Neutrophil (primary cell): ENCODE measurements around the gene CATSPER3.

Source experiments
- H3K27ac ChIP-seq: fragments of 200-600 bp; sonication (generic); 2 replicates; pipeline ENCODE4 v1.5.1; 2016; ENCODE audit warnings: mild to moderate bottlenecking, moderate library complexity
- H3K27me3 ChIP-seq: fragments of 200-600 bp; sonication (generic); 2 replicates; pipeline ENCODE4 v1.6.0; 2016; ENCODE audit warnings: mild to moderate bottlenecking
- H3K36me3 ChIP-seq: fragments of 200-600 bp; sonication (generic); 2 replicates; pipeline ENCODE4 v1.5.1; 2017
- H3K4me1 ChIP-seq, 2 experiments: fragments of 200-600 bp in 1 of 2; sonication (generic) in 1 of 2; 1 replicate in 1 of 2; 2 replicates in 1 of 2; pipeline versions ENCODE4 v1.5.1 to v1.6.1; 2013 to 2016; ENCODE audit warnings: low read depth in 1 of 2, low read length in 1 of 2, mild to moderate bottlenecking in 1 of 2, moderate library complexity in 1 of 2; ENCODE audit not compliant: control insufficient read depth in 1 of 2, insufficient read depth in 1 of 2
- H3K4me3 ChIP-seq, 2 experiments: fragments of 200-600 bp in 1 of 2; sonication (generic) in 1 of 2; 1 replicate in 1 of 2; 2 replicates in 1 of 2; pipeline ENCODE4 v1.5.1; 2013 to 2016; ENCODE audit warnings: low read depth in 1 of 2, low read length in 1 of 2, mild to moderate bottlenecking in 1 of 2, moderate library complexity in 1 of 2
- H3K9me3 ChIP-seq: fragments of 200-600 bp; sonication (generic); 2 replicates; pipeline ENCODE4 v1.5.1; 2016
- CTCF ChIP-seq: fragments of 200-600 bp; sonication (generic); IDR thresholded peaks from 2 replicates; pipeline ENCODE4 v1.5.1; 2016; ENCODE audit warnings: antibody characterized with exemption

CATSPER3 gene

GRCh38 chr5:135024956-135025729, 57.4 kb downstream of the CATSPER3 start:
- Histone ChIP-seq H3K27me3 (peaks cover 100% of the 10 kb centered on the region), H3K4me1 (no peaks in the 10 kb centered on the region), H3K36me3 (no peaks in the 10 kb centered on the region)

GRCh38 chr5:135025730-135026644, 58.3 kb downstream of the CATSPER3 start:
- Histone ChIP-seq H3K9me3 (no peaks in the 10 kb centered on the region), H3K4me1 (peaks cover 3 to 6% of the 10 kb centered on the region in 2 experiments), H3K36me3 (no peaks in the 10 kb centered on the region), H3K27ac (no peak overlapping the region), H3K4me3 (no peak overlapping the region), H3K27me3 (peaks cover 100% of the 10 kb centered on the region)
- no peak for TF ChIP-seq CTCF

More at GRCh38 chr5:135024956-135025729, 57.4 kb downstream of the CATSPER3 start:
- Histone ChIP-seq H3K4me3 (no peak overlapping the region), H3K27ac (no peak overlapping the region), H3K9me3 (no peaks in the 10 kb centered on the region)
- TF ChIP-seq CTCF: no peak

GRCh38 chr5:135026645-135027265, 59.0 kb downstream of the CATSPER3 start:
- H3K36me3 ChIP-seq: no peaks in the 10 kb centered on the region
- H3K9me3 ChIP-seq: no peaks in the 10 kb centered on the region
- H3K27me3 ChIP-seq: peaks cover 100% of the 10 kb centered on the region
- no peak overlapping the region for H3K27ac ChIP-seq
- peaks cover 10 to 11% of the 10 kb centered on the region in 2 experiments for H3K4me1 ChIP-seq
- TF ChIP-seq CTCF: no peak
- no peak overlapping the region for H3K4me3 ChIP-seq

DNA sequence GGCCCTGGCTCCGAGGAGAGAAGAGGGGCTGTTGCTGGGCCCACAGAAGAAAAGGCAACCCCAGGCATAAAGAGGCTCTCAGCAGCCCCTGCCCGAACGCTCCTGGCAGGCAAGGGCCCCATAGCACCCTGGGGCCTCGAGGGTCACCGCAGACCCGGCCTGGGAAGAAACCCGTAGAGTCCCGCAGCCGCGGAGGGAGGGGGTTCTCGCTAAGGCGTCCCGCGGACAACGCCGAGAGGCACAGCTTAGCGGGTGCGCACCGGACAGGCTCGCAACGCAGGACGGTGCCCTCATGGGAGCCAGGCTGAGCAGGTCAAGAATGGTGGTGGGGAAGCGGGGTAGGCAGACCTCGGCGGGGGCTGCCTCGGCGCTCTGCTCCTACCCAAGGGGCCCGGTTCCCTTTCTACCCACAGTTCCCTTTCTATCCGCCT, 59.6 kb downstream of the CATSPER3 start:
- Histone ChIP-seq H3K9me3 (no peaks in the 10 kb centered on the region), H3K36me3 (no peaks in the 10 kb centered on the region), H3K4me3 (no peak overlapping the region), H3K4me1 (peaks cover 10 to 11% of the 10 kb centered on the region in 2 experiments), H3K27ac (no peak overlapping the region), H3K27me3 (peaks cover 100% of the 10 kb centered on the region)
- no peak for TF ChIP-seq CTCF
